Measurements from ENCODE around the gene GZF1. TPM values are rescaled to one million over a fixed set of nuclear protein-coding genes. Genes with fewer than 3 reads are reported as not detected.

GZF1 gene
- polyA plus RNA-seq (2013, experiment 1 of 2; ENCODE audit: insufficient read length), result 10.0 TPM
- 9.5 TPM for polyA plus RNA-seq (2013, experiment 2 of 2; ENCODE audit: insufficient read length)

GRCh38 chr20:23361476-23362391, at the start of gene GZF1:
TSS of gene GZF1 (plus strand) at chr20:23362182. CDS start at chr20:23364384, 2,202 bp downstream.
- peak; percentile 96 for DNase-seq

GRCh38 chr20:23313271-23313670, 48.7 kb upstream of the GZF1 start:
- no peak for DNase-seq

- DNase-seq, result no peak
These were observed 47.3 kb upstream of the GZF1 start for GRCh38 chr20:23314699-23315098.

- DNase-seq, result no peak
These were observed 46.9 kb upstream of the GZF1 start for GRCh38 chr20:23315099-23315498.

GRCh38 chr20:23316626-23317025, 45.4 kb upstream of the GZF1 start:
- DNase-seq, result no peak

GRCh38 chr20:23317081-23317480, 44.9 kb upstream of the GZF1 start:
- no peak for DNase-seq

- DNase-seq, result no peak
These were observed 43.6 kb upstream of the GZF1 start for GRCh38 chr20:23318347-23318746.

GRCh38 chr20:23320317-23320716, 41.7 kb upstream of the GZF1 start:
- DNase-seq, result no peak

GRCh38 chr20:23325107-23325506, 36.9 kb upstream of the GZF1 start:
- DNase-seq, result no peak

GRCh38 chr20:23326774-23327173, 35.2 kb upstream of the GZF1 start:
- DNase-seq, result no peak

GRCh38 chr20:23327617-23328333, 34.2 kb upstream of the GZF1 start:
- no peak for DNase-seq

- DNase-seq, result peak; percentile 5
These were observed 30.3 kb upstream of the GZF1 start for GRCh38 chr20:23331450-23332350.

- no peak for DNase-seq
These were observed 29.5 kb upstream of the GZF1 start for GRCh38 chr20:23332467-23332866.

- DNase-seq, result no peak
These were observed 27.9 kb upstream of the GZF1 start for GRCh38 chr20:23334111-23334510.

- DNase-seq, result no peak
These were observed 26.5 kb upstream of the GZF1 start for GRCh38 chr20:23335521-23335920.

GRCh38 chr20:23336476-23336875, 25.5 kb upstream of the GZF1 start:
- no peak for DNase-seq

- no peak for DNase-seq
These were observed 24.7 kb upstream of the GZF1 start for GRCh38 chr20:23337312-23337711.

- no peak for DNase-seq
These were observed 22.0 kb upstream of the GZF1 start for GRCh38 chr20:23339986-23340385.

- DNase-seq, result peak; percentile 63
These were observed 21.5 kb upstream of the GZF1 start for GRCh38 chr20:23340524-23340923.

- no peak for DNase-seq
These were observed 20.9 kb upstream of the GZF1 start for GRCh38 chr20:23341073-23341472.

GRCh38 chr20:23343590-23343989, 18.4 kb upstream of the GZF1 start:
- no peak for DNase-seq

GRCh38 chr20:23344336-23344735, 17.6 kb upstream of the GZF1 start:
- no peak for DNase-seq

GRCh38 chr20:23346002-23346401, 16.0 kb upstream of the GZF1 start:
- no peak for DNase-seq
